HepG2 (cell line): ENCODE measurements around the gene POTEI.
"Not testable (repeated sequence)": the region's sequence is repeated elsewhere in the genome, so short reads cannot be mapped to it uniquely, and the experiment has no call there.

ENCODE experiments used
- CHD2 ChIP-seq: IDR thresholded peaks from 2 replicates; pipeline ENCODE4 v1.6.1; 2011; ENCODE audit warnings: low read depth, low read length, improper control_type of control experiment
- EP300 ChIP-seq, 3 experiments: sonication (generic) in 1 of 3; formaldehyde crosslinking in 1 of 3; IDR thresholded peaks; 2 replicates each; pipeline versions ENCODE4 v1.5.1 to v1.6.1; 2011 to 2020; ENCODE audit warnings: low read depth in 2 of 3, low read length in 2 of 3, borderline replicate concordance in 1 of 3, improper control_type of control experiment in 1 of 3, mild to moderate bottlenecking in 1 of 3, missing genetic modification reagents in 1 of 3, moderate library complexity in 1 of 3
- POLR2A ChIP-seq, 2 experiments: IDR thresholded peaks; 2 replicates each; pipeline ENCODE4 v1.6.1; 2011; ENCODE audit warnings: low read depth in 2 of 2, low read length in 2 of 2, mild to moderate bottlenecking in 1 of 2, moderate library complexity in 1 of 2; ENCODE audit not compliant: insufficient read depth in 1 of 2
- RAD21 ChIP-seq: fragments of 450-650 bp; formaldehyde crosslinking; IDR thresholded peaks from 2 replicates; pipeline ENCODE4 v1.5.0; 2020; ENCODE audit warnings: mild to moderate bottlenecking
- RELA ChIP-seq: sonication (generic); formaldehyde crosslinking; IDR thresholded peaks from 2 replicates; pipeline ENCODE4 v1.4.0; 2020; ENCODE audit warnings: missing genetic modification reagents
- SKI ChIP-seq: fragments of 450-650 bp; IDR thresholded peaks from one replicate; pipeline ENCODE4 v1.6.1; 2018; ENCODE audit warnings: mild to moderate bottlenecking; ENCODE audit not compliant: partially characterized antibody
- ZNF550 ChIP-seq: sonication (generic); formaldehyde crosslinking; IDR thresholded peaks from 2 replicates; pipeline ENCODE4 v1.4.0; 2020; ENCODE audit warnings: mild to moderate bottlenecking, missing genetic modification reagents, borderline replicate concordance
- TF ChIP-seq, protein P1 (sequence below): sonication (generic); formaldehyde crosslinking; conservative IDR thresholded peaks from 2 replicates; pipeline ENCODE4 v1.4.0; 2020; ENCODE audit warnings: missing genetic modification reagents
- TF ChIP-seq, protein P2 (sequence below): sonication (generic); formaldehyde crosslinking; conservative IDR thresholded peaks from 2 replicates; pipeline ENCODE4 v1.4.0; 2020; ENCODE audit warnings: missing genetic modification reagents

DNA sequence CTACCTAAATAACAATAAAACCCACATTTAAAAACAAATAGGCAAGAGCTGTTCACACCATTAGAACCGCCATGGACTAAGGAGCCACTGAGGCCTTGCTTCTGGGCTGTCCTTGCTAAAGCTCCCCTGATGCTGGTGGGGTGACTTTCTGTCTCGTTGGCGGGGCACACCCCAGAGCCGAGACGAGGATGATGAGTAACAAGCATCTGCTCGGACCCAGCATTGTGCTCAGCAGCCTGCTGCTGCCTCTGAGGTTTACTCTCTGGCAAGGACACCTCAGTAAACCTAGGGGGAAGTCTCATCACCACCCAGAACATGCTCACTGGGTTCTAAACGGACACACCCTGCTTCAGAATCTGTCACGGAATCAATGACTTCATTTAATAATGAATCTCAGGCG, 22.5 kb upstream of the POTEI start:
- not testable (repeated sequence) for TF ChIP-seq ZNF550 (CRISPR knock-in tag); POLR2A (IDR thresholded peaks at IDR 0.05; ENCODE audit: insufficient read depth in 1 of 2, low read depth in 2 of 2, low read length in 2 of 2); RELA (CRISPR knock-in tag); SKI; CHD2; RAD21; EP300 (IDR thresholded peaks at IDR 0.05; ENCODE audit: low read depth in 2 of 2, low read length in 2 of 2); EP300 (CRISPR knock-in tag; IDR thresholded peaks at IDR 0.05; ENCODE audit: borderline replicate concordance)
- TF ChIP-seq, protein P1, sequence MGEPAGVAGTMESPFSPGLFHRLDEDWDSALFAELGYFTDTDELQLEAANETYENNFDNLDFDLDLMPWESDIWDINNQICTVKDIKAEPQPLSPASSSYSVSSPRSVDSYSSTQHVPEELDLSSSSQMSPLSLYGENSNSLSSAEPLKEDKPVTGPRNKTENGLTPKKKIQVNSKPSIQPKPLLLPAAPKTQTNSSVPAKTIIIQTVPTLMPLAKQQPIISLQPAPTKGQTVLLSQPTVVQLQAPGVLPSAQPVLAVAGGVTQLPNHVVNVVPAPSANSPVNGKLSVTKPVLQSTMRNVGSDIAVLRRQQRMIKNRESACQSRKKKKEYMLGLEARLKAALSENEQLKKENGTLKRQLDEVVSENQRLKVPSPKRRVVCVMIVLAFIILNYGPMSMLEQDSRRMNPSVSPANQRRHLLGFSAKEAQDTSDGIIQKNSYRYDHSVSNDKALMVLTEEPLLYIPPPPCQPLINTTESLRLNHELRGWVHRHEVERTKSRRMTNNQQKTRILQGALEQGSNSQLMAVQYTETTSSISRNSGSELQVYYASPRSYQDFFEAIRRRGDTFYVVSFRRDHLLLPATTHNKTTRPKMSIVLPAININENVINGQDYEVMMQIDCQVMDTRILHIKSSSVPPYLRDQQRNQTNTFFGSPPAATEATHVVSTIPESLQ, result not testable (repeated sequence)
- TF ChIP-seq, protein P2, sequence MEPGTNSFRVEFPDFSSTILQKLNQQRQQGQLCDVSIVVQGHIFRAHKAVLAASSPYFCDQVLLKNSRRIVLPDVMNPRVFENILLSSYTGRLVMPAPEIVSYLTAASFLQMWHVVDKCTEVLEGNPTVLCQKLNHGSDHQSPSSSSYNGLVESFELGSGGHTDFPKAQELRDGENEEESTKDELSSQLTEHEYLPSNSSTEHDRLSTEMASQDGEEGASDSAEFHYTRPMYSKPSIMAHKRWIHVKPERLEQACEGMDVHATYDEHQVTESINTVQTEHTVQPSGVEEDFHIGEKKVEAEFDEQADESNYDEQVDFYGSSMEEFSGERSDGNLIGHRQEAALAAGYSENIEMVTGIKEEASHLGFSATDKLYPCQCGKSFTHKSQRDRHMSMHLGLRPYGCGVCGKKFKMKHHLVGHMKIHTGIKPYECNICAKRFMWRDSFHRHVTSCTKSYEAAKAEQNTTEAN (CRISPR knock-in tag), result not testable (repeated sequence)
